IgD-negative memory B cell (primary cell): ENCODE measurements around the gene CBX5. TPM values are rescaled to one million over a fixed set of nuclear protein-coding genes. Genes with fewer than 3 reads are reported as not detected.
A peak's percentile ranks its signal among the peaks of the same experiment; 100 is the strongest.
"Not testable (repeated sequence)": the region's sequence is repeated elsewhere in the genome, so short reads cannot be mapped to it uniquely, and the experiment has no call there.

Experiments used
- H3K27ac Mint-ChIP-seq, 3 donors: one replicate each; pipeline ENCODE4 v1.8.0; 2020 to 2022; ENCODE audit warnings: mild to moderate bottlenecking in 3 of 3, mixed read lengths in 3 of 3, moderate library complexity in 1 of 3
- H3K27me3 Mint-ChIP-seq: one replicate; pipeline ENCODE4 v1.8.0; 2021; ENCODE audit warnings: mixed read lengths
- H3K36me3 Mint-ChIP-seq: one replicate; pipeline ENCODE4 v1.8.0; 2020; ENCODE audit warnings: mild to moderate bottlenecking, mixed read lengths
- H3K4me1 Mint-ChIP-seq, 3 donors: one replicate each; pipeline ENCODE4 v1.8.0; 2020 to 2022; ENCODE audit warnings: mixed read lengths in 3 of 3, mild to moderate bottlenecking in 1 of 3
- H3K4me3 Mint-ChIP-seq, 4 donors: one replicate each; pipeline ENCODE4 v1.8.0; 2020 to 2022; ENCODE audit warnings: mild to moderate bottlenecking in 4 of 4, mixed read lengths in 4 of 4, moderate library complexity in 3 of 4
- H3K9me3 Mint-ChIP-seq, 3 donors: one replicate each; pipeline ENCODE4 v1.8.0; 2020 to 2021; ENCODE audit warnings: mixed read lengths in 3 of 3, mild to moderate bottlenecking in 1 of 3
- polyA plus RNA-seq: library from polyadenylated mRNA; unstranded; fragments of 300-500 nt; fragmentation: Illumina TruSeq; gene quantifications from one replicate; pipeline ENCODE4 v1.2.3, GENCODE V29; 2021

CBX5 gene
- polyA plus RNA-seq, 1 donor from 2014 or later: 20.6 TPM

DNA sequence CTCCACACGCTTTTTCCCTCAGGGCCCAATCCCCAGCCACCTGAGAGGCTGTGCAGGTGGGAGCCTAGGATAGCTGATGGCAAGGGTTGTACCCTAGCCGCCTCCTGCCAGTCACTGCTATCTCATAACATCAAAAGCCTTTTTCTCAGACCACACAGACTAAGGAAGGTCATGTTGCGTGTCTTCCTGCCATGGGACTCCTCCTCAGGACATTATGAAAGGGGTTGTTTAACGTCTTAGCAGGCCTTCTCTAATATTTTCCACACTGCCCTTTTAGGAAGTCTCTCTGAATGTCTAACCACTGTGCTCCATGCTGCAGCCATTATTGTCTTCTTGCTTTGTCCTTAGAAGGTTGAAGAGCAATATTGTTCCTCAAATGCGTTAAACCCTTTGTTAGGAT lies 83.5 kb downstream of the CBX5 start:
- Mint-ChIP-seq H3K27me3 (peaks cover 66% of the 10 kb centered on the region), H3K4me1 (peaks cover 12 to 21% (median 18%) of the 10 kb centered on the region in 3 donors), H3K27ac (no peak overlapping the region)

DNA sequence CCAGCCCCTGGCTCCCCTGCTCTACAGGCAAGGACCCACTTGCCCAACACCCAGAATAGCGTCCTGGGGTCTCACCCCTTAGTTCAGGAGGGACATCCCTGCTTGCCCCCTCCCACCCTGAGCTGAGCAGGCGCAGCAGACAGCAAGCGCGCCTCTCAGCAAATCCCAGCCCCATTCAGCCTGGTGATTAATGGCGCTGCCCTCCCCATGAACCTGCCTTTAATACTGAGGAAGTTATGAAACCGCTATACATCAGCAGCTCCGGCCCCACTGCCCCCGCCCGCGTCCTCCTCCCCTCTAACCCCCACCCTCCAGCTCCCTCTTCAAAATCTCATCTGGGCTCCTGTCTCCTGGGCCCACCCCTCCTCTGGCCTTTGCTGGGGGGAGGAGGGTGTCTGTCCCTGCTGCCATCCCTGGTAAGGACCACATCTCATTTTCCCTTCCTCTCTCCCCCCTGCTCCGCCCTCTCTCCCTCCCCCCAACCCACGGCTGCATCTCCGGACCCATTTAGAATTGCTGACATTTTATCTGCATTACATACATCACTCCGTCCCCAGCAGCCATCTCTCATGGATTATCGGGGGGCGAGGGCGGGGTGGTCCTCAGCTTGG lies 84.1 kb downstream of the CBX5 start:
- Mint-ChIP-seq H3K4me1 (peaks cover 12 to 22% (median 20%) of the 10 kb centered on the region in 3 donors), H3K27ac (peak overlapping the region in 2 of 3 donors; percentile 7 to 89), H3K27me3 (peaks cover 60% of the 10 kb centered on the region), H3K4me3 (peak overlapping the region in 3 of 4 donors; percentile 16 to 88 (median 72)), H3K9me3 (no peaks in the 10 kb centered on the region), H3K36me3 (no peaks in the 10 kb centered on the region)

More for the DNA sequence above, 83.5 kb downstream of the CBX5 start:
- no peaks in the 10 kb centered on the region for H3K36me3 Mint-ChIP-seq
- no peaks in the 10 kb centered on the region for H3K9me3 Mint-ChIP-seq
- peak overlapping the region in 3 of 4 donors; percentile 16 to 72 (median 70) for H3K4me3 Mint-ChIP-seq

DNA sequence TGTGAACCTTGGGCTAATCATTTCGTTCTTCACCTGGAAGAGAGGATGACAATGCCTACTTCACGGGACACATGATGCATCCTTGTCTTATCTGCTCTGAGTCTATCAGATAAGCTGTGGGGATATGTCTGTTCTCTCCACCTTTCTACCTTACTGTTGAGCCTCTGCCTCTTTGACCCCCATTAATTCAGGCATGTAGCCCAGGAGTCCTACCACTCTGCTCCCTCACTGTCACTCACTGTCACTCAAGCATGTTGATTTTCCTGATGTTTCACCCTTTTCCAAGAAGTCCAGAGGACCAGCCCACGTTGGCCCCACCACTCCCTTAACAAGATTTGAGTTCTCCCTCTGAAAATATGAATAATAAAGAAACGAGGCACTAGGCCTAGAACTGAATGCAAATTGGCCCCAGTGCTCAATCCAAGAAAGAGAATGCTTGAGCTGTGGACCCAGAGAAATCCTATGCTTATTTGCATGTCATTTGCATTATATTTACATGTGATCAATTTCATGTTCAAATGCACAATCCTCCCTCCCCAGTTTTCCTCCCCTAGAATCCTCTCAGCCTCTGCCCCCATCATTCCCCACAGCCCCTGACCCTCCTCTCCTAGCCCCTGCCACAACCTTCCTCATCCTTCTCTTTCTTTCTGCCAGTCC lies 84.7 kb downstream of the CBX5 start:
- no peaks in the 10 kb centered on the region for H3K9me3 Mint-ChIP-seq
- peak overlapping the region in 2 of 3 donors; percentile 7 to 89 for H3K27ac Mint-ChIP-seq
- peak overlapping the region in 3 of 4 donors; percentile 16 to 88 (median 29) for H3K4me3 Mint-ChIP-seq
- peaks cover 12 to 23% (median 20%) of the 10 kb centered on the region in 3 donors for H3K4me1 Mint-ChIP-seq
- peaks cover 58% of the 10 kb centered on the region for H3K27me3 Mint-ChIP-seq
- no peaks in the 10 kb centered on the region for H3K36me3 Mint-ChIP-seq

DNA sequence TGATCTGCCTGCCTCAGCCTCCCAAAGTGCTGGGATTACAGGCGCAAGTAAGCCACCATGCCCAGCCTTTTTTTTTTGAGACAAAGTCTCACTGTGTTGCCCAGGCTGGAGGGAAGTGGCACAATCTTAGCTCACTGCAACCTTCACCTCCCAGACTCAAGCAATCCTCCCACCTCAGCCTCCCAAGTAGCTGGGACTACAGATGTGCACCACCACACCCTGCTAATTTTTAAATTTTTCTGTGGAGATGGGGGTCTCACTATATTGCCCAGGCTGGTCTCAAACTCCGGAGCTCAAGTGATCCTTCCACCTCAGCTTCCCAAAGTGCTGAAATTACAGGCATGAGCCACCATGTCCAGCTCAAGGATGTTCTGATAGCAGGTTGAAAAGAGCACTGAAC lies 85.3 kb downstream of the CBX5 start:
- Mint-ChIP-seq H3K4me1 (peaks cover 12 to 23% (median 20%) of the 10 kb centered on the region in 3 donors), H3K27ac (peak overlapping the region in 1 of 3 donors; percentile 7), H3K27me3 (peaks cover 52% of the 10 kb centered on the region)
- not testable (repeated sequence) for H3K4me3 Mint-ChIP-seq, H3K9me3 Mint-ChIP-seq, H3K36me3 Mint-ChIP-seq

DNA sequence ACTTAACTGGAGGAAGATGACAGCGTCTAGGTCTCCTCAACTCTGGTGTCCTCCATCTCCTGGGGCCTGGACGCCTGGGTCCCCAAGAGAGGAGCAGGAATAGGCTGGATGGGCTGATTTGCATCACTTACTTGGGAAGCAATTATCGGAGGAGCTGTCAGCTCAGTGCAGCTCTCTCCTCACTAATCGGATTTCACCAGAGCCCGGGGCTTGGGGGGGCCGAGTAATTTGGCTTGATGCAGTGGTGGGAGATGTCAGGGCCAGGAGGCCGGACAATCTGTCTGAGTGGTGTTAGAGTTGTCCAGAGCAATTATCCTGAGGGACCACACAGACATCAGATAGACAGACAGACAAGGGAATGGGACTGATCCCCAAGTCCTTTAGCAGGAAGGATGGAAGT lies 86.5 kb downstream of the CBX5 start:
- Mint-ChIP-seq H3K4me3 (no peak overlapping the region), H3K36me3 (no peaks in the 10 kb centered on the region), H3K27ac (no peak overlapping the region), H3K4me1 (peaks cover 18 to 33% (median 25%) of the 10 kb centered on the region in 3 donors), H3K9me3 (no peaks in the 10 kb centered on the region), H3K27me3 (peaks cover 41% of the 10 kb centered on the region)

DNA sequence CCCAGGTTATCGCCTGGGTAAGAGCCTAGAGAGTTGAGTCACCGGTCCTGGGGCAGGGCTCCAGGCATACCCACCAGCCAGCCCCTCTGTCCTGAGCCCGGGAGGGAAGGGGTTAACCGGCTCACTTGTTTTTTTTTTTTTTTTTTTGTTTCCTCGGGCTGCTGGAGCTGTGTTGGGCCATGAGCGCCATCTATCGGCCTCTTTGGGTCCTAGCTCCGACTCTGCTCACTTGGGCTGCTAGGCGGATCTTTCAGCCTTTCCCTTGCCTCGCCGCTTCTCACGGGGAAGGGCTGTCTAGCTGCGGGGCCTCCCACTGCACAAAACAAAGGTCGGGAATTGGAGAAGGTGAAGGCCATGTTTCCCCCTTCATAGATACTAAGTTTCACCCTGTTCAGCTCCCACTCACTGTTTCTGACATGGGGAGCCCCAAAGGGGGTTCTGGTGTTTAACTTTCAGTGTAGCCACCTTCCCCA lies 88.3 kb downstream of the CBX5 start:
- H3K27me3 Mint-ChIP-seq: peaks cover 24% of the 10 kb centered on the region
- peak overlapping the region; percentile 74 to 92 (median 79) for H3K27ac Mint-ChIP-seq
- H3K4me3 Mint-ChIP-seq: peak overlapping the region in 3 of 4 donors; percentile 27 to 57 (median 28)
- no peaks in the 10 kb centered on the region for H3K36me3 Mint-ChIP-seq
- H3K9me3 Mint-ChIP-seq: no peaks in the 10 kb centered on the region
- H3K4me1 Mint-ChIP-seq: peaks cover 16 to 28% (median 23%) of the 10 kb centered on the region in 3 donors

DNA sequence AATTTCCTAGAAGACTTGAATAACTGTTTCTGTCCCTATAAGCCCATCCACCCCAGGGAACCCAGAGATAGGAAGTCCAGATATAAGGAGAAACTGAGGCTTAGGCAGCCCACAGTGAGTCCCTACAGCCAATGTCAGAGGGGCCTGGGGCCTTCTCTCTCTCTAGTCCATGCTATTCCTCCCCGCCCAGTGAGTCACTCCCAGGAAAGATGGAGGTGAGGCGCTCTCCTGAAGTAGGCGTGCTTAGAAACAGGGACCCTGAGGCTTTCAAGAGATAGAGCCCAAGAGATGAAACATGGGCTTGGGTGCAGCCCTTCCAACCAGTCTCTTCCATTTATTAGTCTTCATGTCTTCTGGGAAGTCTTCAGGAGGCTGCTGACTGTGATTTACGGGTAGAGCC lies 88.8 kb downstream of the CBX5 start:
- Mint-ChIP-seq H3K9me3 (no peaks in the 10 kb centered on the region), H3K4me3 (peak overlapping the region in 2 of 4 donors; percentile 27 to 57), H3K36me3 (no peaks in the 10 kb centered on the region), H3K27ac (peak overlapping the region; percentile 74 to 92 (median 79)), H3K4me1 (peaks cover 11 to 23% (median 19%) of the 10 kb centered on the region in 3 donors), H3K27me3 (peaks cover 19% of the 10 kb centered on the region)

DNA sequence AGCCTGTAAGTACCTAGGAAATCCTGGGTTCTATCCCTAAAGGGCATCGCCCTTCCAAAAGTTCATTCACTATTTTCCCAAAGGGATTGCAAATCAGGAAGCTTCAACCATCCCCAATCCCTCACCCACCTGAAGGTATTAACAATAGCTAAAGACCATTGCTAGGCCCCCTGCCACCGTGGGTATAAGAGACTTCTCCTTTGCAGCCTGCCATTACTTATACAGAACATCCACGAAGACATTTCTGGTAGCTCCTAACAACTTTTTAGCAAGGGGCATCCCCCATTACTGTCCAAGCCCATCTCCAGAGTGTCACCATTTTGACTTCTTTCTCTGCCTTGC lies 90.8 kb downstream of the CBX5 start:
- Mint-ChIP-seq H3K4me3 (peak overlapping the region; percentile 77 to 95 (median 90)), H3K4me1 (peaks cover 15 to 18% (median 15%) of the 10 kb centered on the region in 3 donors), H3K27ac (peak overlapping the region; percentile 67 to 78 (median 73)), H3K9me3 (no peaks in the 10 kb centered on the region), H3K27me3 (peaks cover 11% of the 10 kb centered on the region), H3K36me3 (no peaks in the 10 kb centered on the region)

DNA sequence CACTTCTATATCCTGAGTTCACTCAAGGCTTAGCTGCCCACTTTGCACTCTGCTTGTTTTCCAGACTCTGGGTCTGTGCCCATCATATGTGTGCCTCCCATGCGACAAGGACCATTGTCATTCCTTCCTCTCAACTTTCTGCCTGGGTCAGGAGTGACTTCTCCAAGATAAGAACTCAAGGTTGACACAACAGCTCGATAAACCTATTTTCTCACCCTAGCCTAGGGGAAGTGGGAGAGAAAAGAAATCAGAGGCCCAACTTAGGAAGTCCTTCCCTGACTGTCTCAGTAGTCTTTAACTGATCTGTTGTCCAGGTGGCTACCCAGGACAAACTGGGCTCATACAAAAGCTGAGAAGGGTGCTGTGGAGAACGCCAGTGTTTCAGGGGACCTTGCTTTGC lies 92.8 kb downstream of the CBX5 start:
- H3K27me3 Mint-ChIP-seq: peaks cover 2% of the 10 kb centered on the region
- H3K36me3 Mint-ChIP-seq: peaks cover 2% of the 10 kb centered on the region
- H3K9me3 Mint-ChIP-seq: no peaks in the 10 kb centered on the region
- H3K4me3 Mint-ChIP-seq: peak overlapping the region in 3 of 4 donors; percentile 13 to 82 (median 77)
- H3K4me1 Mint-ChIP-seq: peaks cover 15 to 20% (median 15%) of the 10 kb centered on the region in 3 donors
- peak overlapping the region in 2 of 3 donors; percentile 10 to 58 for H3K27ac Mint-ChIP-seq

DNA sequence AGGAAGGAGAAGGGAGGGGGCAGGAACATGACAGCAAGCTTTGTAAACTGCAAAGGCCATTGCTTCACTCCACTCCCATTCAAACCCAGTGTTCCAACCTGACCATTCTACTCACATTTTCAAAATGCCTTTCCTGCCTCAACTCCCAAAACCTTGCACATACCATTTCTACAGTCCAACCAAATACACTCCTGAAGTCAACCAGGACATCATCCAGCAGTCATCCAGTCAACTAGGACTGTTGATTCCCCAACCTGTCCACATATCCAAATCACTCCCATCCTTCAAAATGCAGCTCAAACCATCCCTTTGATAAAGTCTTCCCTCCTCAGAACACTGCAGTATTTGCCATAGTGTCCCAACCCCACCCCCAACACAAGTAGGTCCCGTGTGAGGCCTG lies 94.0 kb downstream of the CBX5 start:
- H3K9me3 Mint-ChIP-seq: no peaks in the 10 kb centered on the region
- peaks cover 2% of the 10 kb centered on the region for H3K36me3 Mint-ChIP-seq
- peak overlapping the region in 2 of 4 donors; percentile 2 to 23 for H3K4me3 Mint-ChIP-seq
- no peak overlapping the region for H3K27ac Mint-ChIP-seq
- H3K27me3 Mint-ChIP-seq: no peaks in the 10 kb centered on the region
- peaks cover 10 to 17% (median 15%) of the 10 kb centered on the region in 3 donors for H3K4me1 Mint-ChIP-seq

DNA sequence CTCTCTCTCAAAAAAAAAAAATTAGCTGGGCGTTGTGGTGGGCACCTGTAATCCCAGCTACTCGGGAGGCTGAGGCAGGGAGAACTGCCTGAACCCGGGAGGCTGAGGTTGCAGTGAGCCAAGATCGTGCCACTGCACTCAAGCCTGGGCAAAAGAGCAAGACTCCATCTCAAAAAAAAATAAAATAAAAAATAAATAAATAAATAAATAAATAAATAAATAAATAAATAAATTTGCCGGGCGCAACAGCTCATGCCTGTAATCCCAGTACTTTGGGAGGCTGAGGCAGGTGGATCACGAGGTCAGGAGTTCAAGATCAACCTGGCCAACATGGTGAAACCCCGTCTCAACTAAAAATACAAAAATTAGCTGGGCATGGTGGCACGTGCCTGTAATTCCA lies 94.6 kb downstream of the CBX5 start:
- not testable (repeated sequence) for H3K9me3 Mint-ChIP-seq, H3K36me3 Mint-ChIP-seq, H3K27ac Mint-ChIP-seq, H3K27me3 Mint-ChIP-seq
- Mint-ChIP-seq H3K4me1 (peaks cover 10 to 16% (median 15%) of the 10 kb centered on the region in 3 donors), H3K4me3 (peak overlapping the region in 1 of 4 donors; percentile 23)

DNA sequence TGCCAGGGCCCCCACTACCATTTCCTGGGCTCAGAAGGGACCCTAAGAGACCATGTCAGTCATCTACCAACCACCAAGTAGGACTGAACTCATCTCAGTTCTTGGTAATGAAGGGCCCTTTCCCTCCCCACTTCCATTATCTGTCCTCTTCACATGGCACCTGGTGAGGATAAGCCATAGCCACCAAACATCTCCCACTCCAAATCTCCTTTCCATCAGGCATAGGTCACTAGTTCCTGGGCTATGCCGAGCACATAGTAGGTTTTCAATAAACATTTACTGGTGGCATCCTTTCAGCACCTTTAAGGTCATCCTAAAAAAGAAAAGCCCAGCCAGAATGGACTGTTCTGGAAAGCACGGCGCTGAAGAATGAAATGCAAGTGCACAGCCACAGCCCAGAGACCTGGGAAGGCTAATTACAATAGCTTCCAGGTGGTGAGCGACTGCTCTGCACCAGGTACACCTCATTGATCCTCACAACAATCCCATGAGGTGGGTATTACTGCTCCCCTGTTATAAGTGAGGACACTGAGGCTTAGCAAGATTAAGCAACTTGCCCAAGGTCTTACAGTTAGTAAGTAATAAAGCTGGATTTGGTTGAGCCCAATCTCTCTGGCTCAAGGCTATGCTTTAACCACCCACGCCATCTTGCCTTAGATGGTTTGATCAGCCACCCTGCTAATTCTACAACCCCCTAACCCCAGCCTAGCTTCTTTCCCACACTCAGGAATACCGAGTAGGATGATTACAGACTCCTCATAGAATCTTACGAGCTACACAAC lies 95.7 kb downstream of the CBX5 start:
- H3K36me3 Mint-ChIP-seq: peaks cover 3% of the 10 kb centered on the region
- peak overlapping the region in 1 of 4 donors; percentile 32 for H3K4me3 Mint-ChIP-seq
- H3K27me3 Mint-ChIP-seq: no peaks in the 10 kb centered on the region
- H3K9me3 Mint-ChIP-seq: no peaks in the 10 kb centered on the region
- no peak overlapping the region for H3K27ac Mint-ChIP-seq
- peaks cover 9 to 15% (median 13%) of the 10 kb centered on the region in 3 donors for H3K4me1 Mint-ChIP-seq

DNA sequence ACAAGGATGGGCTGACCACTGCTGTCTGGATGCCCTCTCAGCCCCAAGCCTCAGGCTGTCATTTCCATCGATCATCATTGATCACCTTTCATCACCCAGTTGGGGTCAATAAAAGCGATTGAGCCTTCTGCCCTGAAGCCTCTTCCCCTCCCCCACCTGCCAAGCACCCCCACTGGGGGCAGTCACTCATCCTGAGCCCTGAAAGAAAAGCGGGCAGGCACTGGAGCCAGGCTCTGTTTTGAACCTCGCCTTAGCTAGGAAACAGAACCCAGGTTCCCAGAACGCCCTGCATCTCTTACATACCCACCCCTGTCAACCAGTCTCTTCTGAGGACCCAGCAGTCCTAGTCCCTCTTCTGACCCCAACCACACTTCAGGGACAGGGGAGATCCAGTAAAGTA lies 96.9 kb downstream of the CBX5 start:
- Mint-ChIP-seq H3K4me1 (peaks cover 5 to 9% (median 6%) of the 10 kb centered on the region in 3 donors), H3K36me3 (peaks cover 3% of the 10 kb centered on the region), H3K27me3 (no peaks in the 10 kb centered on the region), H3K4me3 (no peak overlapping the region), H3K9me3 (no peaks in the 10 kb centered on the region), H3K27ac (no peak overlapping the region)

DNA sequence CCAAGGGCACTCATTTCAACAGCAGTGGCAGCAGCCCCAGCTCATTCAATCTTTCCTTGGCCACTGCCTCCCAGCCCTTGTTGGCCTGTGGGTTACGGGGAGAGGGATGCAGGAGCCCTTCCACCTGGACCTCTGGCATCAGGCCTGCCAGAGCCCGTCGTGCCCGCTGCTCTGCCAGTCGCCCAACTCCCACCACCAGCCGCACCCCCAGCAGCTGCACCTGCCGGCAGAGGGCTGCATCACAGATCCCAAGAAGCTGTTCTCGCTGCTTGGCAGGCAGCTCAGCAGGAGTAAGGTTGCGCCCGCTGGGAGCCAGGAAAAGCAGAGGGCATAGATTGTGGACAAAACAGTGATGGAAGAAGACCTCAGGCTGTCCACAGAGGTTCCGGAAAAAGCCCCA lies 97.8 kb downstream of the CBX5 start:
- H3K9me3 Mint-ChIP-seq: no peaks in the 10 kb centered on the region
- H3K4me1 Mint-ChIP-seq: peaks cover 0 to 4% (median 4%) of the 10 kb centered on the region in 3 donors
- peaks cover 3% of the 10 kb centered on the region for H3K36me3 Mint-ChIP-seq
- peak overlapping the region in 1 of 3 donors; percentile 57 for H3K27ac Mint-ChIP-seq
- no peaks in the 10 kb centered on the region for H3K27me3 Mint-ChIP-seq
- H3K4me3 Mint-ChIP-seq: no peak overlapping the region
